Measurements from ENCODE around the gene GBF1. TPM values are rescaled to one million over a fixed set of nuclear protein-coding genes. Genes with fewer than 3 reads are reported as not detected.

The GBF1 gene
- total and polyA plus RNA-seq, 12 donors: 20.7 to 60.5 (median 49.3) TPM

DNA sequence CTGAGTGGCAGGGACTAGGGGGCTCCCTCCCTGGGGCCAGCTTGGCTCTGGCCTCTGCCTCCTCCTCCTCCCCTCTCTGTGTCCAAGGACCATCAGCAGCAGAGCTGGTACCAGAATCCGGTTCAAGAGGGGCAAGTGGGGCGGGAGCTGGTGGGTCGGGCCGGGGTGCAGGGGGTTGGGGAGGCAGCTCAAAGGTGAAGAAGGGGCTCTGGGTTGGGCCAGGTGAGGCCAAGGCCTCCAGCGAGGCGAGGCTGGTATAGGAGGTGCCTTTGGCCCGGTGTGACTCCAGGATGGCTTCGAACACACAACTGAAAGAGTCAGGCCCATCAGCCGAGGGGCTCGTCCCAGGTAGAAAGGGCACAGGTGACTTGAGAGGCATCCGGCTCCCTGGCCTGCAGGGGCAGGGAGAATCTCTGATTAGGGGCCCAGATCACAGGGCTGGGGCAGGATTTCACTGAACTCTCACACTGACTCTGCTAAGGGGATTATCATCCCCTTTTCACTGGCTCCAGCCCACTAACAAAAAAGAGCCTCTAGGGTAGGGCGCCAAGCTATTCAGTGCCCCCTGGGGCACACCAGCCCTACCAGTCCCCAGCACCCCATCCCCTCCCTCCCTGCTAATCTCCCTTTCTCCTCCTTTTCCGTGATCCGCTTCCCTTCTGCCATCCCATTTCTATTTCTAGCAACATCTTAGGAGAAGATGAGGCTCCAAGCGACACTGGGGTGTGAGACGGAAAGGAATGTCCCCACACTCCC is 168.7 kb downstream of the GBF1 start:
- TF ChIP-seq, protein P1, sequence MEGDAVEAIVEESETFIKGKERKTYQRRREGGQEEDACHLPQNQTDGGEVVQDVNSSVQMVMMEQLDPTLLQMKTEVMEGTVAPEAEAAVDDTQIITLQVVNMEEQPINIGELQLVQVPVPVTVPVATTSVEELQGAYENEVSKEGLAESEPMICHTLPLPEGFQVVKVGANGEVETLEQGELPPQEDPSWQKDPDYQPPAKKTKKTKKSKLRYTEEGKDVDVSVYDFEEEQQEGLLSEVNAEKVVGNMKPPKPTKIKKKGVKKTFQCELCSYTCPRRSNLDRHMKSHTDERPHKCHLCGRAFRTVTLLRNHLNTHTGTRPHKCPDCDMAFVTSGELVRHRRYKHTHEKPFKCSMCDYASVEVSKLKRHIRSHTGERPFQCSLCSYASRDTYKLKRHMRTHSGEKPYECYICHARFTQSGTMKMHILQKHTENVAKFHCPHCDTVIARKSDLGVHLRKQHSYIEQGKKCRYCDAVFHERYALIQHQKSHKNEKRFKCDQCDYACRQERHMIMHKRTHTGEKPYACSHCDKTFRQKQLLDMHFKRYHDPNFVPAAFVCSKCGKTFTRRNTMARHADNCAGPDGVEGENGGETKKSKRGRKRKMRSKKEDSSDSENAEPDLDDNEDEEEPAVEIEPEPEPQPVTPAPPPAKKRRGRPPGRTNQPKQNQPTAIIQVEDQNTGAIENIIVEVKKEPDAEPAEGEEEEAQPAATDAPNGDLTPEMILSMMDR (IDR thresholded peaks at IDR 0.05): no peak
- H3K9me3 ChIP-seq: no peaks in the 10 kb centered on the region
- DNase-seq (no peak), ATAC-seq (no peak)
- H3K36me3 ChIP-seq: no peaks in the 10 kb centered on the region
- H3K27me3 ChIP-seq: peaks cover 8 to 98% (median 96%) of the 10 kb centered on the region in 7 donors
- H3K4me1 ChIP-seq: peaks cover under 1 to 22% (median 12%) of the 10 kb centered on the region in 9 donors
- no peak overlapping the region for H3K4me3 ChIP-seq
- H3K27ac ChIP-seq: no peak overlapping the region
- 71 to 76% methylated on average over 15 to 16 of the region's 16 CpGs for WGBS, 2 donors
- intact Hi-C loops (cut with DNase I): loop anchor here in 1 of 10 donors (10.0 kb wide), 1 partner anchor 171 kb away; no protein-coding TSS in a partner anchor

DNA sequence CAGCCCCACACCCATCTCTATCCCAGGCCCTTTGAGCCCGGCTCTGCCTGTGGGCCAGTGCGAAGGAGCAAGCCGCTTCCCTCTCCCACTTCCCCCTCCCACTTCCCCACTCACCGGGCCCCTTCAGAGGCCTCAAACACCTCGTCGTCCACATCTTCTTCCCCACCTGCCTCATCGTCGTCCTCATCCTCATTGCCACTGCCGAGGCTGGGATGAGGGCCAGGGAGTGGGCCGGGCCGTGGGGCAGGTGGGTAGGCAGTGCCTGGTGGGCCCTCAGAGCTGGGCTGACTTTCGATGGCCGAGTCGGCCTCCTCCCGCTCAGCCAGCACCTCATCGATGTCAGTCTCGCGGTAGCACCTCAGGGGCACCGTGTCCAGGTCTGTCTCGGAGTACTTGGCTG is 169.4 kb downstream of the GBF1 start:
- Histone ChIP-seq H3K27me3 (peaks cover 8 to 94% (median 90%) of the 10 kb centered on the region in 7 donors), H3K4me3 (no peak overlapping the region), H3K9me3 (no peaks in the 10 kb centered on the region), H3K4me1 (peaks cover 5 to 23% (median 16%) of the 10 kb centered on the region in 9 donors), H3K36me3 (no peaks in the 10 kb centered on the region), H3K27ac (no peak overlapping the region)
- TF ChIP-seq, protein P1 (IDR thresholded peaks at IDR 0.05): no peak
- DNase-seq: no peak
- intact Hi-C loops (cut with DNase I): loop anchor here in 1 of 10 donors (10.0 kb wide), 1 partner anchor 170 kb away; no protein-coding TSS in a partner anchor
- 54 to 56% methylated on average over 20 of the region's 20 CpGs for whole genome bisulfite sequencing, 2 donors
- ATAC-seq: no peak

DNA sequence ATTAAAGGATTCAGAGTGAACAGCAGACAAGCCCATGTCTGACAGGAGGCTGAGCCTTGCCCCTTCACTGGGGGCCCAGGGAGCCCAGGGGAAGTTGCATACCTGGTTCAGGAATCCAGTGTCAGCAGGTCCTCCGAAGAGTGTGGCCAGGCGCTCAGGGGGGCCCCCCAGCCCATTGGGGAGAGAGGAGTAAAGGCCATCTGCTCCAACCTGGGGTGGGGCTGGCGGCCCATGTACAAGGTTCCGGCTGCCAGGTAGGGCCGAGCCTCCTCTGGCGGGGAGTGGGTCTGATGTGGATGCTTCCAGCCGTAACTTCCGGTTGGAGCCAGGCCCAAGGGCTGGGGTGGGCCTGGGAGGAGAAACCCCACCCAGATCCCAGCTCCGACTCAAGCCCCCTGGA is 171.0 kb downstream of the GBF1 start:
- DNase-seq: no peak
- Histone ChIP-seq H3K27ac (no peak overlapping the region), H3K4me1 (peaks cover 11 to 18% (median 16%) of the 10 kb centered on the region in 9 donors), H3K27me3 (peaks cover 0 to 79% (median 75%) of the 10 kb centered on the region in 7 donors), H3K36me3 (no peaks in the 10 kb centered on the region), H3K4me3 (no peak overlapping the region), H3K9me3 (no peaks in the 10 kb centered on the region)
- intact Hi-C loops (cut with DNase I): loop anchor here in 1 of 10 donors (10.0 kb wide), 1 partner anchor 169 kb away; no protein-coding TSS in a partner anchor
- WGBS, 2 donors: 75 to 77% methylated on average over 9 of the region's 9 CpGs
- TF ChIP-seq, protein P1 (IDR thresholded peaks at IDR 0.05): no peak
- ATAC-seq: no peak

DNA sequence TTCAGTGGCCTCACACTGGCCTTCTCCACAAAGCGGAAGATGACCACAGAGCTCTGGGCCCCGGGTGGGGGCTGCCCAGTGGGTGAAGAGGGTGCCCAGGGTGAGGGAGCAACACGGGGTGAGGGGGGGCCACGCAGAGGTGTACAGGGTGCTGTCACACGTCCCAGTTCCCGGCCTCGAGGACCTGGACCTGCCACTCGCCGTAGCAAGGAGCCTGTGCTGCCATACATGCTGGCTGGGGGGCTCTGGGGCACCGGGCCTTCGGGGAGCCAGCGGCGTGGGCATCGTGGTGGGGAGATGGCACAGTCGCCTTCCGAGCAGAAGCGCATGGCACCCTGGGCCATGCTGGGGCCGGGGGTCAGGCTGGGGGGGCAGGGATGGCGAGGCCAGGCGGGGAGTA is 171.4 kb downstream of the GBF1 start:
- TF ChIP-seq, protein P1 (IDR thresholded peaks at IDR 0.05): no peak
- peaks cover 11 to 20% (median 18%) of the 10 kb centered on the region in 9 donors for H3K4me1 ChIP-seq
- 82 to 85% methylated on average over 20 of the region's 20 CpGs for WGBS, 2 donors
- DNase-seq (no peak), ATAC-seq (no peak)
- intact Hi-C loops (cut with DNase I): loop anchor here in 1 of 10 donors (10.0 kb wide), 1 partner anchor 168 kb away; no protein-coding TSS in a partner anchor
- peaks cover 0 to 75% (median 71%) of the 10 kb centered on the region in 7 donors for H3K27me3 ChIP-seq
- no peak overlapping the region for H3K27ac ChIP-seq
- no peak overlapping the region for H3K4me3 ChIP-seq
- no peaks in the 10 kb centered on the region for H3K36me3 ChIP-seq
- no peaks in the 10 kb centered on the region for H3K9me3 ChIP-seq
